ENCODE measurements around the gene PITPNC1.

GRCh38 chr17:67413388-67413787 is 36.3 kb downstream of the PITPNC1 start:
- no peak for TF ChIP-seq POLR2A (IDR thresholded peaks at IDR 0.05)
- no peak for TF ChIP-seq CTCF (IDR thresholded peaks at IDR 0.05)
- no peak for TF ChIP-seq EP300 (IDR thresholded peaks at IDR 0.05)

All from gastroesophageal sphincter (tissue), 3 donors.